GM23248 (cell line): ENCODE data around the gene DLGAP3. TPM values are rescaled to one million over a fixed set of nuclear protein-coding genes. Genes with fewer than 3 reads are reported as not detected.

Source experiments
- DNase-seq: peaks from one replicate; pipeline ENCODE4 v3.0.0-alpha.2; 2015
- H2AFZ ChIP-seq: fragments of 200-600 bp; sonication (generic); 2 replicates; pipeline ENCODE4 v1.6.1; 2016; ENCODE audit warnings: antibody characterized with exemption
- H3F3A ChIP-seq: fragments of 200-600 bp; sonication (generic); 2 replicates; pipeline ENCODE4 v1.6.1; 2016; ENCODE audit warnings: mild to moderate bottlenecking, antibody characterized with exemption, mixed run types; ENCODE audit not compliant: insufficient read depth
- H3K27ac ChIP-seq: fragments of 200-600 bp; sonication (generic); 2 replicates; pipeline ENCODE4 v1.5.1; 2016; ENCODE audit warnings: mild to moderate bottlenecking
- H3K27me3 ChIP-seq: fragments of 200-600 bp; sonication (generic); replicated peaks from 2 replicates; pipeline ENCODE4 v1.6.1; 2016; ENCODE audit warnings: mild to moderate bottlenecking; ENCODE audit not compliant: insufficient read depth
- H3K36me3 ChIP-seq: fragments of 200-600 bp; sonication (generic); 2 replicates; pipeline ENCODE4 v1.6.1; 2016; ENCODE audit warnings: low read depth, mild to moderate bottlenecking
- H3K4me1 ChIP-seq: fragments of 200-600 bp; sonication (generic); 2 replicates; pipeline ENCODE4 v1.6.1; 2016; ENCODE audit warnings: mild to moderate bottlenecking; ENCODE audit not compliant: insufficient read depth
- H3K4me2 ChIP-seq: fragments of 200-600 bp; sonication (generic); one replicate; pipeline ENCODE4 v1.6.1; 2016; ENCODE audit warnings: mild to moderate bottlenecking; ENCODE audit not compliant: unreplicated experiment
- H3K4me3 ChIP-seq: fragments of 200-600 bp; sonication (generic); 2 replicates; pipeline ENCODE4 v1.5.1; 2016; ENCODE audit warnings: mild to moderate bottlenecking
- H3K79me2 ChIP-seq: fragments of 200-600 bp; sonication (generic); 2 replicates; pipeline ENCODE4 v1.6.1; 2016; ENCODE audit warnings: mild to moderate bottlenecking; ENCODE audit not compliant: insufficient read depth
- H3K9ac ChIP-seq: fragments of 200-600 bp; sonication (generic); 2 replicates; pipeline ENCODE4 v1.6.1; 2016; ENCODE audit warnings: mild to moderate bottlenecking
- H3K9me2 ChIP-seq: fragments of 200-600 bp; sonication (generic); 2 replicates; pipeline ENCODE4 v1.6.1; 2016; ENCODE audit warnings: mixed run types, mild to moderate bottlenecking, moderate library complexity; ENCODE audit not compliant: insufficient read depth
- H3K9me3 ChIP-seq: fragments of 200-600 bp; sonication (generic); one replicate; pipeline ENCODE4 v1.6.1; 2017; ENCODE audit warnings: low read depth
- H4K20me1 ChIP-seq: fragments of 200-600 bp; sonication (generic); 2 replicates; pipeline ENCODE4 v1.6.0; 2016; ENCODE audit not compliant: insufficient read depth
- EZH2 ChIP-seq: fragments of 200-600 bp; sonication (generic); IDR thresholded peaks from 2 replicates; pipeline ENCODE4 v1.6.1; 2018; ENCODE audit warnings: antibody characterized with exemption, mild to moderate bottlenecking; ENCODE audit not compliant: insufficient read depth, poor library complexity, severe bottlenecking
- EZH2phosphoT487 ChIP-seq: fragments of 200-600 bp; sonication (generic); IDR thresholded peaks from 2 replicates; pipeline ENCODE4 v1.6.1; 2018; ENCODE audit warnings: antibody characterized with exemption, moderate library complexity, mild to moderate bottlenecking, low read depth; ENCODE audit not compliant: insufficient read depth
- WGBS, 2 experiments: methylation state at CpG; one replicate each; pipeline ENCODE4 v1.1.6; 2015 to 2017; ENCODE audit warnings: low lambda C conversion rate in 2 of 2, low coverage in 1 of 2; ENCODE audit errors: missing lambda C conversion rate in 2 of 2; 5-methylcytosine and 5-hydroxymethylcytosine counted together
- in situ Hi-C: fragments of 300-500 bp; cut with MboI; formaldehyde crosslinking; loops from 2 replicates; pipeline ENCODE4 v1.15.0; 2020
- polyA plus RNA-seq: library from polyadenylated mRNA; unstranded; fragments of >200 nt; fragmentation: Nextera tagmentation; extraction: Ambion mirVana; gene quantifications from 2 replicates; pipeline ENCODE4 v1.2.1, GENCODE V29; 2016
- total RNA-seq: library from RNA; depleted of rRNA; stranded (reverse); fragments of >200 nt; shearing (Covaris generic); gene quantifications from 2 replicates; pipeline ENCODE4 v1.2.3, GENCODE V29; 2014

DLGAP3 gene
- total and polyA plus RNA-seq, 2 experiments from 2014 or later = 0.11 TPM; not detected in 1

GRCh38 chr1:34976384-34977209, 47.1 kb upstream of the DLGAP3 start:
- in situ Hi-C loops = no loop called here
- Histone ChIP-seq H3K27ac (no peak overlapping the region), H3K27me3 (no peaks in the 10 kb centered on the region), H3K9me2 (no peaks in the 10 kb centered on the region), H3K79me2 (peaks cover 1% of the 10 kb centered on the region; the same call in 1 of the 2 replicates), H3K9me3 (no peaks in the 10 kb centered on the region), H3K36me3 (no peaks in the 10 kb centered on the region), H3K4me1 (no peaks in the 10 kb centered on the region), H4K20me1 (no peaks in the 10 kb centered on the region), H3K4me3 (no peak overlapping the region), H2AFZ (no peak overlapping the region), H3K9ac (no peak overlapping the region), H3K4me2 (no peak overlapping the region), H3F3A (no peaks in the 10 kb centered on the region)
- DNase-seq = no peak
- WGBS, 2 experiments = 67 to 70% methylated on average over 63 to 70 of the region's 72 CpGs
- TF ChIP-seq EZH2phosphoT487 = no peak
- TF ChIP-seq EZH2 = no peak

- no peak overlapping the region for H3K27ac ChIP-seq
- no peak for DNase-seq
- no peaks in the 10 kb centered on the region for H3K9me2 ChIP-seq
- in situ Hi-C loops = no loop called here
- no peak overlapping the region for H2AFZ ChIP-seq
- H3K4me1 ChIP-seq = no peaks in the 10 kb centered on the region
- H3K9me3 ChIP-seq = no peaks in the 10 kb centered on the region
- no peaks in the 10 kb centered on the region for H4K20me1 ChIP-seq
- H3K4me3 ChIP-seq = no peak overlapping the region
- H3K79me2 ChIP-seq = no peaks in the 10 kb centered on the region
- no peak overlapping the region for H3K9ac ChIP-seq
- no peaks in the 10 kb centered on the region for H3F3A ChIP-seq
- H3K4me2 ChIP-seq = no peak overlapping the region
- 96% methylated on average over 6 of the region's 6 CpGs for WGBS, 2 experiments
- TF ChIP-seq EZH2 = no peak
- no peak for TF ChIP-seq EZH2phosphoT487
- H3K36me3 ChIP-seq = no peaks in the 10 kb centered on the region
- H3K27me3 ChIP-seq = no peaks in the 10 kb centered on the region
Measured at GRCh38 chr1:34975771-34976170, 46.3 kb upstream of the DLGAP3 start.

GRCh38 chr1:34975338-34975737, 45.9 kb upstream of the DLGAP3 start:
- H2AFZ ChIP-seq = no peak overlapping the region
- no peaks in the 10 kb centered on the region for H3K36me3 ChIP-seq
- H3K9ac ChIP-seq = no peak overlapping the region
- no peaks in the 10 kb centered on the region for H3K27me3 ChIP-seq
- no peaks in the 10 kb centered on the region for H3K9me3 ChIP-seq
- no peaks in the 10 kb centered on the region for H3K4me1 ChIP-seq
- no peaks in the 10 kb centered on the region for H3K79me2 ChIP-seq
- TF ChIP-seq EZH2phosphoT487 (no peak), EZH2 (no peak)
- DNase-seq = no peak
- H3F3A ChIP-seq = no peaks in the 10 kb centered on the region
- in situ Hi-C loops = no loop called here
- 70 to 75% methylated on average over 3 of the region's 3 CpGs for WGBS, 2 experiments
- H3K4me2 ChIP-seq = no peak overlapping the region
- no peak overlapping the region for H3K4me3 ChIP-seq
- no peaks in the 10 kb centered on the region for H4K20me1 ChIP-seq
- H3K9me2 ChIP-seq = no peaks in the 10 kb centered on the region
- no peak overlapping the region for H3K27ac ChIP-seq

GRCh38 chr1:34974626-34975025, 45.2 kb upstream of the DLGAP3 start:
- no peak for TF ChIP-seq EZH2phosphoT487
- TF ChIP-seq EZH2 = no peak
- in situ Hi-C loops = no loop called here
- no peaks in the 10 kb centered on the region for H3K36me3 ChIP-seq

More at GRCh38 chr1:34974626-34975025, 45.2 kb upstream of the DLGAP3 start:
- H3K4me1 ChIP-seq = no peaks in the 10 kb centered on the region
- no peaks in the 10 kb centered on the region for H3K9me3 ChIP-seq
- H3K4me2 ChIP-seq = no peak overlapping the region
- H3F3A ChIP-seq = no peaks in the 10 kb centered on the region
- no peaks in the 10 kb centered on the region for H3K79me2 ChIP-seq
- no peak for DNase-seq
- H3K27ac ChIP-seq = no peak overlapping the region
- H3K9ac ChIP-seq = no peak overlapping the region
- no peak overlapping the region for H2AFZ ChIP-seq
- H4K20me1 ChIP-seq = no peaks in the 10 kb centered on the region
- no peaks in the 10 kb centered on the region for H3K27me3 ChIP-seq
- no peaks in the 10 kb centered on the region for H3K9me2 ChIP-seq
- 72 to 76% methylated on average over 8 of the region's 8 CpGs for WGBS, 2 experiments
- H3K4me3 ChIP-seq = no peak overlapping the region
